GM18499 (cell line): Measurements from ENCODE around the gene TCHP.
"Not testable (repeated sequence)": the region's sequence is repeated elsewhere in the genome, so short reads cannot be mapped to it uniquely, and the experiment has no call there.

Experiments
- ATAC-seq: cut with Tn5 transposase; IDR thresholded peaks from one replicate; pipeline ENCODE4 v1.9.1; 2021; ENCODE audit warnings: moderate number of reproducible peaks; ENCODE audit not compliant: insufficient read depth, unreplicated experiment

TCHP gene

GRCh38 chr12:109899783-109900751, at the start of gene TCHP:
Gene TCHP, plus strand, starts transcription at chr12:109900274. Its CDS starts 2,753 bp downstream, at chr12:109903027.
- no peak for ATAC-seq

- ATAC-seq = not testable (repeated sequence)
Measured at GRCh38 chr12:109850518-109850917, 49.6 kb upstream of the TCHP start.

GRCh38 chr12:109855377-109855776, 44.7 kb upstream of the TCHP start:
- ATAC-seq = no peak

GRCh38 chr12:109857715-109858114, 42.4 kb upstream of the TCHP start:
- ATAC-seq = no peak

- no peak for ATAC-seq
Measured at GRCh38 chr12:109858764-109859163, 41.3 kb upstream of the TCHP start.

- no peak for ATAC-seq
Measured at GRCh38 chr12:109860977-109861376, 39.1 kb upstream of the TCHP start.

GRCh38 chr12:109861689-109862314, 38.3 kb upstream of the TCHP start:
- no peak for ATAC-seq

- ATAC-seq = not testable (repeated sequence)
Measured at GRCh38 chr12:109862491-109862890, 37.6 kb upstream of the TCHP start.

GRCh38 chr12:109863847-109864712, 36.0 kb upstream of the TCHP start:
- no peak for ATAC-seq

GRCh38 chr12:109864916-109865315, 35.2 kb upstream of the TCHP start:
- no peak for ATAC-seq

GRCh38 chr12:109868182-109869051, 31.7 kb upstream of the TCHP start:
- no peak for ATAC-seq

- no peak for ATAC-seq
Measured at GRCh38 chr12:109870648-109871047, 29.4 kb upstream of the TCHP start.

- ATAC-seq = no peak
Measured at GRCh38 chr12:109871668-109872314, 28.3 kb upstream of the TCHP start.

- ATAC-seq = no peak
Measured at GRCh38 chr12:109873653-109874052, 26.4 kb upstream of the TCHP start.

GRCh38 chr12:109875572-109876131, 24.4 kb upstream of the TCHP start:
- ATAC-seq = no peak

- no peak for ATAC-seq
Measured at GRCh38 chr12:109876406-109876805, 23.7 kb upstream of the TCHP start.

- ATAC-seq = no peak
Measured at GRCh38 chr12:109877504-109878246, 22.4 kb upstream of the TCHP start.

GRCh38 chr12:109878247-109878625, 21.8 kb upstream of the TCHP start:
- ATAC-seq = no peak
